ENCODE data around the gene ALDH3A2.

The ALDH3A2 gene

GRCh38 chr17:19648475-19649273 is at the start of gene ALDH3A2:
ALDH3A2 (plus strand) TSS chr17:19648751; CDS start chr17:19648972, 221 bp downstream.
- DNase-seq: peak; percentile 94 to 96

GRCh38 chr17:19610311-19610710 is 38.2 kb upstream of the ALDH3A2 start:
- DNase-seq: no peak

DNA sequence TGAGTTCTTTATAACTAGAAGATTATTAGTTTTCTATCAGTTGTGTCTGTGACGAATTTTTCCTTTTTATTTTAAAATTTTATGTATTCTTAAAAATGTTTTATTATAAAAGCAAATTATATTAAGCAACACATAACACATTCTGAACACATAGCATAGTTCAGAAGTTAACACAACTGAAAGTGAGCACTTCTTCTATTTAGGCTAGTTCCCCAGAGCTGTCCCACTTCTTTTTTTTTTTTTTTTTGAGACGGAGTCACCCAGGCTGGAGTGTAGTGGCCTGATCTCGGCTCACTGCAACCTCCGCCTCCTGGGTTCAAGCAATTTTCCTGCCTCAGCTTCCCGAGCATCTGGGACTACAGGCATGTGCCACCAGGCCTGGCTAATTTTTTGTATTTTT is 37.7 kb upstream of the ALDH3A2 start:
- no peak for DNase-seq

DNA sequence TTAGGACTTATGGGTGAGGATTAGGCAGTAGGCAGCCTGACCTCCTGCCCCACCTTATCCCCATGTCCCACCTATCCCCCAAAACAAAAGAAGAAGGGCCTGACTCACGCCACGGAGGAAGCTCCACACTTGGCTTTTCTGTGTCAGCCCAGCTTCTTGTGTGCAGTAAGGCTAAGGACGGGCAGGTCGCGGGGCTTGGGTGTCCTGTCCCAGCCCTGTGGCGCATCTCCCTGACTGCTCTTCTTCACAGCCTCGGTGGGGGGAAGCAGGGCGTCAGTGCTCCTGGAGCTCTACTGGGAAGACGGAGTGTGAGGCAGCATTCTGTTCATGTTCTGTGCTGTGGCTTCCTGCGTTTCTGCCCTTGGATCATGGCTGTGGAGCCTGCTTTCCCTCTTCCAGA is 34.6 kb upstream of the ALDH3A2 start:
- no peak for DNase-seq

DNA sequence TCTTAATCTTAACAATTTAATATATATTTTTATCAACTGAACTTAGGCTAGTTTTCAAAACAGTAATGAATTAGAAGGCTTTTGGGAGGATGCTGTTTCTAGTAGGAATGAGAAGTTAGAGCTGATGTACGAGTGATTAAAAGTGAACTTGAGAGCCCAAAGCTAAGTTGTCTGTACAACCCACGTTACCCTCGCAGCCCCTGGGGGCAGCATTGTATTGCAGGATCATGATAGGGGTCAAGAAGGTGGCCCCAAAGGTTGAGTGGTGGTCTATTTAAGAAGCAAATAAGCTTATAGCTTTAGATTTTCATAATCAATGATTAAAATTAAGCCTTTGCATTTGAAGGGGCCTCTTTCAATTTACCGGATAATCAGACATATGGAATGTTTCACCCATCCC is 33.7 kb upstream of the ALDH3A2 start:
- no peak for DNase-seq

DNA sequence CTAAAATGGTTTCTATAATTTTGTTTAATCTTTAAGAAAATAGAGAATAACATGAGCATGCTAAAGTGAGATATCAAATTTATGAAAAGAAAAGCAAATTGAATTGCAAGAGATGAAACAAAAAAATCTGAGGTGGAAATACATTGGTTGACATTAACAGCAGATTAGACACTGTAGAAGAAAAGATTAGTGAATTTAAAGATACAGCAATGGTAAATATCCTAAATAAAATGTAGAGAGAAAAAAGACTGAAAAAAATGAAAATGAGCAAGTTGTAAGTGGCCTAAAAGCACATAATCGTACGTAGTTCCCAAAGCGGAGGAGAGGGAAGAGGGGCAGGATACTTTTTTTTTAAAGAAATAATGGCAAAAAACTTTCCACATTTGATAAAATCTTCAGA is 30.5 kb upstream of the ALDH3A2 start:
- DNase-seq: no peak

- DNase-seq: no peak
Observed at GRCh38 chr17:19619705-19620325, 28.7 kb upstream of the ALDH3A2 start.

DNA sequence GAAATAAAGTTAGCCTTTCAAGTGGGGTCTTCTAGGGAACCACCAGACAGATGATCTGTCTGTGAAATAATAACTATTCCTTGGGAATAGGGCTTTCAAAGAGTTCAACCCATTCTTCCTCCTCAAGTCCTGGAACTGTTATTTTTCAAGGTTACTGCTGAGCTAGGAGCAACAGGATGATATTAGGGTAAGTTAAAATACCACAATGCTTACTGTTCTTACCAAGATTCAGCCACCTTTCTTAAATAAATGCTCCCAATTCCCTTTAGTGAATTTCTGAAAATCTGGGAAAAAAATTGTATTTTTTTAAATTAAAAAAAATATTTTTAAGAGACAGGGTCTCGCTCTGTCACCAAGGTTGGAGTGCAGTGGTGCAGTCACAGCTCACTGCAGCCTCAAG is 26.9 kb upstream of the ALDH3A2 start:
- no peak for DNase-seq

DNA sequence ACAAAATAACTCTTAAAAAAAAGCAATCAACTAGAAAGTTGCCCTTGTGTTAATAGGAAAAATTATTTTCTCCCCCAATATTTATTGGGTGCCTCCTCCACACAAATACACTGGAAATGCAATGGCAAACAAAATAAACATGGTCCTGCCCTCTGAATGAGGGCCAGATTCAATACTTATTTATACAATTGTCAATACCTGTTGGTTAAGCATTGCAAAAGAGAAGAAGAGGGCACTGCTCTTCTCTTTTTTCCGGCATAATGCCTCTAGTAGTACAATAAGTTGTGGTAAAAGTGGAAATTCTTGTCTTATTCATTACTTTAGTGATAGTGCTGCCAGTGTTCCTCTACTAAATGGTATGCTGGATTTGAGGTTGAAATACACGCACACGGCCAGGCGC is 22.5 kb upstream of the ALDH3A2 start:
- DNase-seq: no peak

GRCh38 chr17:19629449-19629848 is 19.1 kb upstream of the ALDH3A2 start:
- DNase-seq: no peak

- no peak for DNase-seq
Observed at GRCh38 chr17:19630035-19630434, 18.5 kb upstream of the ALDH3A2 start.

GRCh38 chr17:19630661-19631060 is 17.9 kb upstream of the ALDH3A2 start:
- no peak for DNase-seq

DNA sequence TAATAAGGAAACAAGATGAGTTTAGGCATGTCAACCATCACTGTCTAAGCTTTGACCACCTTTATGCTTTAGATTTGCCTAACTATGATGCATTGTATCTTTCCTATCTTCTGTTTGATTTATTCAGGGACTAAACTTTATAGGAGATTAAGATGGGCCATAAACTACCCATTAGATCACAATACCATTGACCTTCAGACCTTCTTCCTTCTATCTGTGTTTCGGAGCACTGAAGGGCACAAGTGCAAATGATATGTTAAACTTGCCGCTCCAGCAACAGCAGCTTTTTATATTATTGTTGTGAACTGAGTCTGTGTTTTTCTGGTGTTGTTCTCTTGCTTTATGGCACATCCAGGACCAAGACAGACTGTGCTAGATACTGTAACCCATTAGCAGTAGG is 16.6 kb upstream of the ALDH3A2 start:
- no peak for DNase-seq

- no peak for DNase-seq
Observed at GRCh38 chr17:19641687-19642372, 6.7 kb upstream of the ALDH3A2 start.

GRCh38 chr17:19642373-19642893 is 6.1 kb upstream of the ALDH3A2 start:
- DNase-seq: no peak

DNA sequence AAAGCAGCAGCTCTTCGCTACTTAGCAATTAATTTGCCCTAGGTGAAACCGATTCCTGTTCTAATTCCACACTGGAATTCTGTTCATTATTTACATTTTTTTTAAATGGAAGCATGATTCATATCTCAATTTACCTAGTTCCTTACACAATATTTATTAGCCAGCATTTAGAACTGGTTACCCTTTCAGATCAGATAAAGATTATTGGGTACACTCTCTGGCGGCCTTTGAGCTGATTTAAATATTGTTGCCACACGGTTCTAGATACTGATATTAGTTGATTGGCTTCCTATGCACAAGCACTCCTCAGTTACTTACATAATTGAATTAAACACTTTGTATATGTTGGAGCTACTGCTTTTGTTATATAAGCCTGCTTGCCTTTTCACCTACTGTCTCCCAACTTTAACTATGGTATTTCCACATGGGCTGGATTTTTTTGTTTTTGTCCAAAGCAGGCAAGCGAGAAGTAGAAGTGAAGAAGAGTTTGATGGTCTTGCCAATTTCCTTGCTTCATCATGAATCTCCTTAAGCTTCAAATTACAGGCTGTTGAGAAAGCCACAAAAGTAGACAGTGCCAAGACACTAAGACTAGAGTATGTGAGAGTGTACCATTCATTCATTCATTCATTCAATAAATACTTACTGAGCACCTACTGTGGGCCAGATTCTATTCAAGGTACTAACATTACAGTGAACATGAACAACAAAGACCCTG is 3.9 kb upstream of the ALDH3A2 start:
- no peak for DNase-seq

DNA sequence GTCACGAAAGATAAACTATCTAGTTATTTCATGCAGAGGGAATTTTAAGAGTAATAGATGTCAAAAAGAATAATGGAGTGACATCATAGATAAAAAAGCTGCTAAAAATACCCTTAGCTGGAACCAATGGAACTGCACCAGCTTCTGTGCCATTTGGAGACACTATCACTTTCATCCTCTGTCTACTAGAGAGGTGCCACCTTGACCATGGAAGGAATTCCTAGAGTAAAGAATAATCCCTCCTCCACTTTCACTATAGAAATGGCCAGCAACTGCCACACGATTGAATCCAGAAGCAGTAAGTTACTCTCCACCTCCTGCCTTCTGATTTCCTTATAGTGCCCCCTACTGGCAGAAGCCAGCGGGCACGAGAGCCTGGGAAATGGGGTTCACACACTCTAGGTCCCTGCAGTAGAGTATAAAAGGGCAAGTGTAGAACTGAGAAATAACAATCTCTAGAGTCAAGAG is 2.8 kb upstream of the ALDH3A2 start:
- DNase-seq: peak; percentile 77

DNA sequence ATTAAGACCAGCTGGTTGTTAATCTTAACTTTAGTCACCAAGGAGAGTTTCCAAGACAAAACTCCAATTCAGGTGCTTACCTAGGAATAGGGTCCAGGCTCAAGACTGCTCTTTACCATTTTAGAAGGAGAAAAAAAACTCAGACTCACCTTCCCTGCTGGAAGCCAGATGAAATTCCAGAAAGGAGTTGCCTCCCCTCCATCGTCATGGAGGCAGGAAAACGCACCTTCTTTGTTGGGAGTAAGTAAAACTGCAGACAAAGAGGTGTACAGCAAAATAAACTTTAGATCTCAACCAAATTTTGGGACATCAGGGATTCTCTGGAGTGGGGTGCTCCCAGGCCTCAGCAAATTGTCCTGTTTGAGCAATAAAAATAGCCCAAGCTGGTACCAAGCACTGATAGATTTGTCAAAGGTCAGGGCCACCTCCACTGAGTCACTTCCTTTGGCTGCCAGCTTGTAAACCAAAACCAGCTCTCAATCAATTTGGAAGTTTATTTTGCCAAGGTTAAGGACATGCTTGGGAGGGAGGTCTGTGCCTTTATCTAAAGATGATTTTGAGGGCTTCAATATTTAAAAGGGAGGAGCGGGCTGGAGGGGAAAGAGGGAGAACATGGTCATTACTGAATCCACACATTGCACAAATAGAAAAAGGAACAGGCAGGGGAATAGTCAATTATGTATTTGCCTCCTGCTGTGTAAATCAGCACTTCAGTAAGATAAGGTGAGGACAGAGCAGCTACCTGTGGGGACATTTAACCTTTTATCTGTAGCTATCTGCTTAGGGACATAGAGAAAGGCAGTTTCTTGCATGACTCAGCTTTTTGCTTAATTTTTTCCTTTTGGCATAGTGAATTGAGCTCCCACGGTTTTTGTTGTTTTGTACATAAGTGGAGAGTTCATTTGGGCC is 1.5 kb upstream of the ALDH3A2 start:
- peak; percentile 22 to 26 for DNase-seq

GRCh38 chr17:19647697-19648474 is 665 bp upstream of the ALDH3A2 start:
- DNase-seq: peak in 1 of 2 experiments; percentile 62

- no peak for DNase-seq
Observed at GRCh38 chr17:19649274-19649541, 657 bp downstream of the ALDH3A2 start.

- no peak for DNase-seq
Observed at GRCh38 chr17:19650826-19651225, 2.3 kb downstream of the ALDH3A2 start.
